Tibial artery (tissue), 4 donors: ENCODE measurements around the gene MTG2.

Source experiments
- DNase-seq, 2 donors: peaks; one replicate each; pipeline ENCODE4 v3.0.0-alpha.2; 2019
- H3K27ac ChIP-seq, 2 donors: fragments of 200-600 bp; sonication (generic) in 1 of 2; 1 replicate in 1 of 2; 2 replicates in 1 of 2; pipeline ENCODE4 v1.5.1; 2018 to 2019; ENCODE audit warnings: mild to moderate bottlenecking in 1 of 2
- H3K27me3 ChIP-seq, 2 donors: fragments of 200-600 bp; sonication (generic) in 1 of 2; one replicate each; pipeline versions ENCODE4 v1.5.1 to v1.6.0; 2016 to 2019
- H3K36me3 ChIP-seq, 3 donors: fragments of 200-600 bp; sonication (generic) in 2 of 3; one replicate each; pipeline ENCODE4 v1.5.1; 2016 to 2019; ENCODE audit warnings: mild to moderate bottlenecking in 2 of 3
- H3K4me1 ChIP-seq, 4 donors: fragments of 200-600 bp; sonication (generic) in 2 of 4; 1 replicate in 3 of 4; 2 replicates in 1 of 4; pipeline ENCODE4 v1.5.1; 2016 to 2019
- H3K4me3 ChIP-seq, 2 donors: fragments of 200-600 bp; sonication (generic) in 1 of 2; 1 replicate in 1 of 2; 2 replicates in 1 of 2; pipeline ENCODE4 v1.5.1; 2018 to 2019; ENCODE audit warnings: mild to moderate bottlenecking in 2 of 2
- H3K9me3 ChIP-seq, 3 donors: fragments of 200-600 bp; sonication (generic) in 1 of 3; one replicate each; pipeline ENCODE4 v1.5.1; 2016 to 2019
- CTCF ChIP-seq, 2 experiments: fragments of 200-600 bp in 1 of 2; fragments of 450-650 bp in 1 of 2; IDR thresholded peaks; one replicate each; pipeline ENCODE4 v1.5.1; 2017 to 2019; ENCODE audit warnings: antibody characterized with exemption in 2 of 2, mild to moderate bottlenecking in 1 of 2, moderate library complexity in 1 of 2
- intact Hi-C: fragments of 100-400 bp; cut with DNase I; formaldehyde crosslinking; loops from one replicate; pipeline ENCODE4 v1.15.0; 2023; ENCODE audit warnings: low total_unique reads

MTG2 gene

GRCh38 chr20:62176866-62177265, 6.0 kb upstream of the MTG2 start:
- no peak overlapping the region for H3K27ac ChIP-seq
- peaks cover 0 to under 1% (median 0%) of the 10 kb centered on the region in 4 donors for H3K4me1 ChIP-seq
- no peak overlapping the region for H3K4me3 ChIP-seq
- H3K36me3 ChIP-seq: peaks cover 8 to 72% (median 42%) of the 10 kb centered on the region in 3 donors
- no peaks in the 10 kb centered on the region for H3K27me3 ChIP-seq
- no peaks in the 10 kb centered on the region for H3K9me3 ChIP-seq
- no peak for DNase-seq
- intact Hi-C loops: loop anchor here (1.0 kb wide), 1 partner anchor 20 kb away; no protein-coding TSS in a partner anchor
- TF ChIP-seq CTCF (IDR thresholded peaks at IDR 0.05): no peak

GRCh38 chr20:62177307-62177706, 5.5 kb upstream of the MTG2 start:
- H3K27ac ChIP-seq: no peak overlapping the region
- H3K36me3 ChIP-seq: peaks cover 8 to 70% (median 42%) of the 10 kb centered on the region in 3 donors
- no peak overlapping the region for H3K4me3 ChIP-seq
- TF ChIP-seq CTCF (IDR thresholded peaks at IDR 0.05): no peak
- H3K27me3 ChIP-seq: no peaks in the 10 kb centered on the region
- H3K9me3 ChIP-seq: no peaks in the 10 kb centered on the region
- intact Hi-C loops: no loop called here
- no peak for DNase-seq
- peaks cover 0 to 4% (median 2%) of the 10 kb centered on the region in 4 donors for H3K4me1 ChIP-seq

GRCh38 chr20:62178316-62179161, 4.3 kb upstream of the MTG2 start:
- intact Hi-C loops: no loop called here

GRCh38 chr20:62179162-62179504, 3.7 kb upstream of the MTG2 start:
- H3K4me3 ChIP-seq: no peak overlapping the region
- H3K27me3 ChIP-seq: no peaks in the 10 kb centered on the region
- no peak overlapping the region for H3K27ac ChIP-seq
- no peak for DNase-seq
- no peaks in the 10 kb centered on the region for H3K9me3 ChIP-seq
- H3K36me3 ChIP-seq: peaks cover 8 to 52% (median 33%) of the 10 kb centered on the region in 3 donors
- peaks cover 0 to 15% (median 11%) of the 10 kb centered on the region in 4 donors for H3K4me1 ChIP-seq
- intact Hi-C loops: no loop called here
- TF ChIP-seq CTCF (IDR thresholded peaks at IDR 0.05): no peak

More at GRCh38 chr20:62178316-62179161, 4.3 kb upstream of the MTG2 start:
- peaks cover 8 to 58% (median 39%) of the 10 kb centered on the region in 3 donors for H3K36me3 ChIP-seq
- no peak for TF ChIP-seq CTCF (IDR thresholded peaks at IDR 0.05)
- H3K27ac ChIP-seq: no peak overlapping the region
- H3K27me3 ChIP-seq: no peaks in the 10 kb centered on the region
- peaks cover 0 to 9% (median 5%) of the 10 kb centered on the region in 4 donors for H3K4me1 ChIP-seq
- no peak for DNase-seq
- H3K9me3 ChIP-seq: no peaks in the 10 kb centered on the region
- H3K4me3 ChIP-seq: no peak overlapping the region

GRCh38 chr20:62181808-62182207, 1.0 kb upstream of the MTG2 start:
- Histone ChIP-seq H3K27me3 (no peaks in the 10 kb centered on the region), H3K4me3 (peak overlapping the region; percentile 93 to 94), H3K4me1 (peaks cover 0 to 23% (median 19%) of the 10 kb centered on the region in 4 donors), H3K27ac (peak overlapping the region; percentile 83 to 97), H3K36me3 (peaks cover 0 to 25% (median 16%) of the 10 kb centered on the region in 3 donors), H3K9me3 (no peaks in the 10 kb centered on the region)
- no peak for TF ChIP-seq CTCF (IDR thresholded peaks at IDR 0.05)
- DNase-seq: no peak
- intact Hi-C loops: loop anchor here (10.0 kb wide), 1 partner anchor 53 kb away; the partner anchor contains the start of gene OSBPL2
